KMS-11 (cell line): ENCODE results near the gene DEF6.

Source experiments
- H2AFZ ChIP-seq: fragments of 200-600 bp; sonication (generic); 2 replicates; pipeline ENCODE4 v1.6.1; 2016; ENCODE audit warnings: antibody characterized with exemption, mixed run types, low read depth
- H3K27ac ChIP-seq: fragments of 200-600 bp; sonication (generic); 2 replicates; pipeline ENCODE4 v1.6.1; 2016; ENCODE audit warnings: mild to moderate bottlenecking, mixed run types
- H3K27me3 ChIP-seq: fragments of 200-600 bp; sonication (generic); 2 replicates; pipeline ENCODE4 v1.6.1; 2017; ENCODE audit warnings: mild to moderate bottlenecking, low read depth, mixed run types, moderate library complexity; ENCODE audit not compliant: insufficient read depth
- H3K36me3 ChIP-seq: fragments of 200-600 bp; sonication (generic); 2 replicates; pipeline ENCODE4 v1.6.1; 2017; ENCODE audit warnings: mild to moderate bottlenecking, mixed run types; ENCODE audit not compliant: insufficient read depth
- H3K4me1 ChIP-seq: fragments of 200-600 bp; sonication (generic); 2 replicates; pipeline ENCODE4 v1.6.1; 2016; ENCODE audit warnings: mild to moderate bottlenecking, low read depth, mixed run types; ENCODE audit not compliant: poor library complexity, severe bottlenecking
- H3K4me2 ChIP-seq: fragments of 200-600 bp; sonication (generic); 2 replicates; pipeline ENCODE4 v1.7.0; 2016; ENCODE audit warnings: mild to moderate bottlenecking, mixed run types
- H3K4me3 ChIP-seq: fragments of 200-600 bp; sonication (generic); IDR thresholded peaks from 2 replicates; pipeline ENCODE4 v1.6.1; 2017; ENCODE audit warnings: low read depth, low read length, mixed read lengths; ENCODE audit not compliant: insufficient read depth
- H3K79me2 ChIP-seq: fragments of 200-600 bp; sonication (generic); 2 replicates; pipeline ENCODE4 v1.6.1; 2016; ENCODE audit warnings: low read depth, mixed run types; ENCODE audit not compliant: insufficient read depth
- H3K9ac ChIP-seq: fragments of 200-600 bp; sonication (generic); 2 replicates; pipeline ENCODE4 v1.6.1; 2016; ENCODE audit warnings: mild to moderate bottlenecking, mixed run types
- H4K20me1 ChIP-seq: fragments of 200-600 bp; sonication (generic); 2 replicates; pipeline ENCODE4 v1.6.1; 2016; ENCODE audit warnings: mild to moderate bottlenecking, mixed run types; ENCODE audit not compliant: insufficient read depth
- CTCF ChIP-seq: fragments of 200-600 bp; sonication (generic); conservative IDR thresholded peaks from 2 replicates; pipeline ENCODE4 v1.6.1; 2017; ENCODE audit warnings: low read depth, mild to moderate bottlenecking, antibody characterized with exemption, low read length, moderate library complexity, mixed read lengths

The DEF6 gene

GRCh38 chr6:35273822-35274559 is 23.6 kb upstream of the DEF6 start:
- Histone ChIP-seq H3K27ac (no peak overlapping the region), H3K36me3 (no peaks in the 10 kb centered on the region), H2AFZ (no peak overlapping the region), H3K9ac (no peak overlapping the region), H3K79me2 (no peaks in the 10 kb centered on the region), H4K20me1 (no peaks in the 10 kb centered on the region), H3K4me3 (no peak overlapping the region), H3K4me2 (no peak overlapping the region), H3K4me1 (no peaks in the 10 kb centered on the region), H3K27me3 (no peaks in the 10 kb centered on the region)
- no peak for TF ChIP-seq CTCF

GRCh38 chr6:35275744-35276260 is 21.8 kb upstream of the DEF6 start:
- no peaks in the 10 kb centered on the region for H3K79me2 ChIP-seq
- no peaks in the 10 kb centered on the region for H3K27me3 ChIP-seq
- H3K9ac ChIP-seq, result no peak overlapping the region
- no peak overlapping the region for H3K4me2 ChIP-seq
- H3K36me3 ChIP-seq, result no peaks in the 10 kb centered on the region
- TF ChIP-seq CTCF, result no peak
- no peaks in the 10 kb centered on the region for H3K4me1 ChIP-seq
- no peak overlapping the region for H3K4me3 ChIP-seq
- H2AFZ ChIP-seq, result no peak overlapping the region
- H4K20me1 ChIP-seq, result no peaks in the 10 kb centered on the region
- H3K27ac ChIP-seq, result no peak overlapping the region

- H3K4me3 ChIP-seq, result no peak overlapping the region
- H3K27me3 ChIP-seq, result no peaks in the 10 kb centered on the region
- H3K27ac ChIP-seq, result no peak overlapping the region
- no peak overlapping the region for H3K9ac ChIP-seq
- H3K4me1 ChIP-seq, result no peaks in the 10 kb centered on the region
- H3K79me2 ChIP-seq, result no peaks in the 10 kb centered on the region
- H2AFZ ChIP-seq, result no peak overlapping the region
- H3K36me3 ChIP-seq, result no peaks in the 10 kb centered on the region
- no peaks in the 10 kb centered on the region for H4K20me1 ChIP-seq
- H3K4me2 ChIP-seq, result no peak overlapping the region
- no peak for TF ChIP-seq CTCF
These were observed 18.9 kb upstream of the DEF6 start for GRCh38 chr6:35278708-35279107.

- Histone ChIP-seq H3K36me3 (no peaks in the 10 kb centered on the region), H2AFZ (no peak overlapping the region), H3K4me3 (no peak overlapping the region), H3K9ac (no peak overlapping the region), H3K4me2 (no peak overlapping the region), H3K27ac (no peak overlapping the region), H3K4me1 (no peaks in the 10 kb centered on the region), H3K79me2 (no peaks in the 10 kb centered on the region), H3K27me3 (no peaks in the 10 kb centered on the region), H4K20me1 (no peaks in the 10 kb centered on the region)
- TF ChIP-seq CTCF, result no peak
These were observed 16.7 kb upstream of the DEF6 start for GRCh38 chr6:35280903-35281302.
